IMR-90 (cell line): ENCODE measurements around the gene FOXO4. TPM values are rescaled to one million over a fixed set of nuclear protein-coding genes. Genes with fewer than 3 reads are reported as not detected.
A peak's percentile ranks its signal among the peaks of the same experiment; 100 is the strongest.

Source experiments
- ATAC-seq: fragments of 200-7000 bp; cut with Tn5 transposase; 2 replicates; pipeline ENCODE4 v1.9.1; 2020; ENCODE audit warnings: low read depth, mild to moderate bottlenecking, moderate library complexity
- BruUV-seq: library from RNA; stranded (reverse); fragments of 400-500 nt; replicated peaks from 2 replicates; lab custom pipeline; 2021; lab: Mats Ljungman, UMichigan
- CTCF ChIA-PET: fragments of 300-600 bp; formaldehyde crosslinking; extraction: SDS; loops from one replicate; lab custom pipeline; 2021; ENCODE audit warnings: antibody characterized with exemption; lab: Yijun Ruan, JAX
- POLR2A ChIA-PET: fragments of 300-600 bp; sonication (Branson Sonifier 250); formaldehyde crosslinking; loops from one replicate; lab custom pipeline; 2022; ENCODE audit warnings: antibody characterized with exemption; ENCODE audit not compliant: unreplicated experiment; lab: Charles Lee
- DNase-seq: peaks from one replicate; pipeline ENCODE4 v3.0.0; 2013
- H2AFZ ChIP-seq: replicated peaks from 2 replicates; pipeline ENCODE3; 2013; ENCODE audit warnings: low read length, mild to moderate bottlenecking; ENCODE audit not compliant: poor library complexity
- H2AK5ac ChIP-seq: 2 replicates; pipeline ENCODE4 v1.6.1; 2013; ENCODE audit warnings: low read depth, low read length, inconsistent platforms
- H2AK9ac ChIP-seq: replicated peaks from 2 replicates; pipeline ENCODE3; 2013; ENCODE audit warnings: mild to moderate bottlenecking, low read depth, low read length, moderate library complexity; ENCODE audit not compliant: poor library complexity
- H2BK120ac ChIP-seq: 2 replicates; pipeline ENCODE4 v1.6.1; 2013; ENCODE audit warnings: low read depth, low read length, inconsistent platforms
- H2BK15ac ChIP-seq: 3 replicates; pipeline ENCODE4 v1.6.1; 2013; ENCODE audit warnings: low read depth, low read length, inconsistent platforms
- H2BK20ac ChIP-seq: 2 replicates; pipeline ENCODE4 v1.6.1; 2013; ENCODE audit warnings: low read depth, mild to moderate bottlenecking, inconsistent platforms, low read length, moderate library complexity
- H2BK5ac ChIP-seq: 2 replicates; pipeline ENCODE4 v1.6.1; 2013; ENCODE audit warnings: mild to moderate bottlenecking, low read depth, low read length, inconsistent platforms; ENCODE audit not compliant: poor library complexity, severe bottlenecking
- H3K14ac ChIP-seq: replicated peaks from 2 replicates; pipeline ENCODE4 v1.6.1; 2013; ENCODE audit warnings: low read depth, low read length, inconsistent platforms
- H3K18ac ChIP-seq: 2 replicates; pipeline ENCODE4 v1.6.1; 2013; ENCODE audit warnings: low read depth, low read length, control low read depth
- H3K23ac ChIP-seq: 2 replicates; pipeline ENCODE4 v1.6.1; 2013; ENCODE audit warnings: low read depth, low read length, inconsistent platforms
- H3K27ac ChIP-seq: 2 replicates; pipeline ENCODE4 v1.5.1; 2013; ENCODE audit warnings: mild to moderate bottlenecking, control low read depth, low read length; ENCODE audit not compliant: insufficient read depth
- H3K27me3 ChIP-seq: 2 replicates; pipeline ENCODE4 v1.6.1; 2013; ENCODE audit warnings: low read length; ENCODE audit not compliant: control insufficient read depth, insufficient read depth
- H3K36me3 ChIP-seq: 2 replicates; pipeline ENCODE4 v1.6.1; 2013; ENCODE audit warnings: low read length, mixed read lengths; ENCODE audit not compliant: control insufficient read depth, insufficient read depth
- H3K4ac ChIP-seq: 2 replicates; pipeline ENCODE4 v1.6.1; 2013; ENCODE audit warnings: low read depth, low read length, inconsistent platforms
- H3K4me1 ChIP-seq: 2 replicates; pipeline ENCODE4 v1.6.1; 2013; ENCODE audit warnings: low read length, mixed read lengths; ENCODE audit not compliant: control insufficient read depth, insufficient read depth
- H3K4me2 ChIP-seq: 2 replicates; pipeline ENCODE4 v1.6.1; 2013; ENCODE audit warnings: low read depth, mild to moderate bottlenecking, control low read depth, low read length, moderate library complexity
- H3K4me3 ChIP-seq: 2 replicates; pipeline ENCODE4 v1.5.1; 2013; ENCODE audit warnings: low read depth, mild to moderate bottlenecking, control low read depth, low read length, moderate library complexity; ENCODE audit not compliant: insufficient read depth
- H3K56ac ChIP-seq: 2 replicates; pipeline ENCODE4 v1.6.1; 2013; ENCODE audit warnings: low read length, inconsistent platforms; ENCODE audit not compliant: insufficient read depth; ENCODE audit errors: extremely low read depth
- H3K79me1 ChIP-seq, 2 experiments: 2 replicates each; pipeline ENCODE4 v1.6.1; 2013; ENCODE audit warnings: low read length in 2 of 2, inconsistent platforms in 1 of 2, low read depth in 1 of 2
- H3K9ac ChIP-seq: 2 replicates; pipeline ENCODE4 v1.6.1; 2013; ENCODE audit warnings: low read depth, low read length, control low read depth
- H3K9me1 ChIP-seq: 2 replicates; pipeline ENCODE4 v1.6.1; 2013; ENCODE audit warnings: low read length, inconsistent platforms; ENCODE audit not compliant: insufficient read depth
- H3K9me3 ChIP-seq: 2 replicates; pipeline ENCODE4 v1.6.1; 2013; ENCODE audit warnings: low read length; ENCODE audit not compliant: control insufficient read depth, insufficient read depth
- H4K20me1 ChIP-seq: 2 replicates; pipeline ENCODE4 v1.6.1; 2013; ENCODE audit warnings: low read length, inconsistent platforms; ENCODE audit not compliant: insufficient read depth
- H4K5ac ChIP-seq: 2 replicates; pipeline ENCODE4 v1.6.1; 2013; ENCODE audit warnings: mild to moderate bottlenecking, low read depth, low read length, control low read depth
- H4K8ac ChIP-seq, 2 experiments: 2 replicates each; pipeline ENCODE4 v1.6.1; 2013; ENCODE audit warnings: low read depth in 2 of 2, low read length in 2 of 2, control low read depth in 1 of 2, inconsistent platforms in 1 of 2
- H4K91ac ChIP-seq: 2 replicates; pipeline ENCODE4 v1.6.1; 2013; ENCODE audit warnings: low read depth, low read length, inconsistent platforms; ENCODE audit not compliant: insufficient read depth
- BHLHE40 ChIP-seq: fragments of 150-350 bp; IDR thresholded peaks from 2 replicates; pipeline ENCODE4 v1.6.1; 2016; ENCODE audit warnings: mild to moderate bottlenecking, low read depth, low read length
- CEBPB ChIP-seq: IDR thresholded peaks from 2 replicates; pipeline ENCODE4 v1.6.1; 2012; ENCODE audit warnings: low read depth, low read length, improper control_type of control experiment
- CHD1 ChIP-seq: IDR thresholded peaks from 2 replicates; pipeline ENCODE4 v1.6.1; 2012; ENCODE audit warnings: low read depth, low read length, improper control_type of control experiment
- FOS ChIP-seq: fragments of 150-350 bp; IDR thresholded peaks from 2 replicates; pipeline ENCODE4 v1.6.1; 2016; ENCODE audit warnings: low read depth, low read length
- MAFK ChIP-seq: IDR thresholded peaks from 2 replicates; pipeline ENCODE4 v1.6.1; 2012; ENCODE audit warnings: low read depth, low read length, improper control_type of control experiment
- MAZ ChIP-seq: IDR thresholded peaks from 2 replicates; pipeline ENCODE4 v1.6.1; 2012; ENCODE audit warnings: low read depth, mild to moderate bottlenecking, low read length, improper control_type of control experiment, moderate library complexity, borderline replicate concordance
- MXI1 ChIP-seq: IDR thresholded peaks from 2 replicates; pipeline ENCODE4 v1.6.1; 2012; ENCODE audit warnings: low read depth, mild to moderate bottlenecking, low read length, moderate library complexity, borderline replicate concordance
- NFE2L2 ChIP-seq: fragments of 150-350 bp; IDR thresholded peaks from 2 replicates; pipeline ENCODE4 v1.6.1; 2016; ENCODE audit warnings: low read depth, mild to moderate bottlenecking, low read length
- POLR2A ChIP-seq: IDR thresholded peaks from 2 replicates; pipeline ENCODE4 v1.6.1; 2012; ENCODE audit warnings: mild to moderate bottlenecking, low read depth, low read length
- RAD21 ChIP-seq: IDR thresholded peaks from 2 replicates; pipeline ENCODE4 v1.6.1; 2012; ENCODE audit warnings: low read length, improper control_type of control experiment
- RCOR1 ChIP-seq: IDR thresholded peaks from 2 replicates; pipeline ENCODE4 v1.6.1; 2012; ENCODE audit warnings: mild to moderate bottlenecking, low read length, improper control_type of control experiment; ENCODE audit not compliant: insufficient replicate concordance
- RFX5 ChIP-seq: IDR thresholded peaks from 2 replicates; pipeline ENCODE4 v1.8.0; 2012; ENCODE audit warnings: low read depth, mild to moderate bottlenecking, low read length, moderate library complexity
- WGBS, 2 experiments: methylation state at CpG; one replicate each; pipeline versions ENCODE4 v1.1.5 to v1.1.7; 2013; ENCODE audit warnings: missing lambda C conversion rate in 2 of 2; ENCODE audit not compliant: insufficient read length in 1 of 2; ENCODE audit errors: extremely low coverage in 2 of 2; 5-methylcytosine and 5-hydroxymethylcytosine counted together
- dilution Hi-C: fragments of 300-500 bp; cut with HindIII; formaldehyde crosslinking; loops from one replicate; pipeline ENCODE4 v1.14.3; 2018; ENCODE audit warnings: low sequenced_read_pairs; ENCODE audit not compliant: unreplicated experiment
- in situ Hi-C: fragments of 300-500 bp; cut with MboI; formaldehyde crosslinking; loops from 3 replicates; pipeline ENCODE4 v1.14.3; 2019; ENCODE audit warnings: low sequenced_read_pairs, inconsistent platforms, mixed read lengths
- intact Hi-C: fragments of 100-400 bp; cut with micrococcal nuclease; formaldehyde crosslinking; loops from 2 replicates; pipeline ENCODE4 v1.10.0; 2022
- polyA plus RNA-seq, 3 experiments: library from polyadenylated mRNA; depleted of rRNA; stranded (reverse); fragments of >200 nt; gene quantifications; 2 replicates each; pipeline ENCODE4 v1.2.3, GENCODE V29; 2012; ENCODE audit warnings: low replicate concordance in 1 of 3
- total RNA-seq: library from RNA; depleted of rRNA; stranded (reverse); fragments of >200 nt; gene quantifications from 2 replicates; pipeline ENCODE4 v1.2.3, GENCODE V29; 2012
- TF ChIP-seq, protein P1 (sequence below): fragments of 150-350 bp; IDR thresholded peaks from 2 replicates; pipeline ENCODE4 v1.6.1; 2016; ENCODE audit warnings: low read depth, mild to moderate bottlenecking, low read length, moderate library complexity, borderline replicate concordance
- TF ChIP-seq, protein P2 (sequence below): fragments of 150-350 bp; IDR thresholded peaks from 2 replicates; pipeline ENCODE4 v1.6.1; 2017; ENCODE audit warnings: mild to moderate bottlenecking, antibody characterized with exemption, low read length, low read depth

The FOXO4 gene
- total and polyA plus RNA-seq, 2 of the 4 experiments (the other 2 are of a cell fraction): 2.0 to 2.6 TPM

GRCh38 chrX:71147496-71148277, 52.0 kb downstream of the FOXO4 start:
- Histone ChIP-seq H2AK5ac (no peak overlapping the region), H3K14ac (no peak overlapping the region), H3K56ac (no peak overlapping the region), H2BK20ac (no peak overlapping the region), H2AK9ac (no peak overlapping the region), H4K8ac (no peak overlapping the region), H3K9me1 (peaks cover 3% of the 10 kb centered on the region; the same call in 1 of the 2 replicates), H3K79me1 (no peaks in the 10 kb centered on the region), H4K91ac (no peak overlapping the region), H2BK5ac (no peak overlapping the region), H3K23ac (no peak overlapping the region), H3K4me2 (no peak overlapping the region), H2BK120ac (no peak overlapping the region), H4K5ac (no peak overlapping the region), H2AFZ (peak overlapping the region; percentile 22), H3K27ac (no peak overlapping the region), H3K18ac (no peak overlapping the region), H3K4ac (no peak overlapping the region), H3K4me3 (no peak overlapping the region), H4K20me1 (no peaks in the 10 kb centered on the region), H2BK15ac (no peak overlapping the region), H3K9me3 (no peaks in the 10 kb centered on the region), H3K36me3 (no peaks in the 10 kb centered on the region; the same call in 1 of the 2 replicates), H3K27me3 (peaks cover 4% of the 10 kb centered on the region; the same call in 1 of the 2 replicates), H3K4me1 (peaks cover 2% of the 10 kb centered on the region; the same call in 1 of the 2 replicates), H3K9ac (no peak overlapping the region)
- dilution Hi-C loops: no loop called here
- no TSS peak for BruUV-seq
- intact Hi-C loops: no loop called here
- ATAC-seq: no peak
- TF ChIP-seq BHLHE40 (no peak), POLR2A (no peak), CHD1 (no peak), NFE2L2 (no peak), RCOR1 (no peak), RFX5 (no peak), MAFK (no peak), RAD21 (no peak), CEBPB (no peak), MAZ (no peak), FOS (no peak), MXI1 (no peak)
- TF ChIP-seq, protein P1, sequence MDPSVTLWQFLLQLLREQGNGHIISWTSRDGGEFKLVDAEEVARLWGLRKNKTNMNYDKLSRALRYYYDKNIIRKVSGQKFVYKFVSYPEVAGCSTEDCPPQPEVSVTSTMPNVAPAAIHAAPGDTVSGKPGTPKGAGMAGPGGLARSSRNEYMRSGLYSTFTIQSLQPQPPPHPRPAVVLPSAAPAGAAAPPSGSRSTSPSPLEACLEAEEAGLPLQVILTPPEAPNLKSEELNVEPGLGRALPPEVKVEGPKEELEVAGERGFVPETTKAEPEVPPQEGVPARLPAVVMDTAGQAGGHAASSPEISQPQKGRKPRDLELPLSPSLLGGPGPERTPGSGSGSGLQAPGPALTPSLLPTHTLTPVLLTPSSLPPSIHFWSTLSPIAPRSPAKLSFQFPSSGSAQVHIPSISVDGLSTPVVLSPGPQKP: no peak
- TF ChIP-seq, protein P2, sequence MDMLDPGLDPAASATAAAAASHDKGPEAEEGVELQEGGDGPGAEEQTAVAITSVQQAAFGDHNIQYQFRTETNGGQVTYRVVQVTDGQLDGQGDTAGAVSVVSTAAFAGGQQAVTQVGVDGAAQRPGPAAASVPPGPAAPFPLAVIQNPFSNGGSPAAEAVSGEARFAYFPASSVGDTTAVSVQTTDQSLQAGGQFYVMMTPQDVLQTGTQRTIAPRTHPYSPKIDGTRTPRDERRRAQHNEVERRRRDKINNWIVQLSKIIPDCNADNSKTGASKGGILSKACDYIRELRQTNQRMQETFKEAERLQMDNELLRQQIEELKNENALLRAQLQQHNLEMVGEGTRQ: no peak
- WGBS, 2 experiments: 80% methylated on average over 6 of the region's 28 CpGs; no CpG with 5 or more reads in 1 of the 2 experiments
- ChIA-PET CTCF (no interaction called here), POLR2A (no interaction called here)
- in situ Hi-C loops: no loop called here
- no peak for DNase-seq
